ENCODE measurements around the gene RPP30. TPM values are rescaled to one million over a fixed set of nuclear protein-coding genes. Genes with fewer than 3 reads are reported as not detected.
"Not testable (repeated sequence)": the region's sequence is repeated elsewhere in the genome, so short reads cannot be mapped to it uniquely, and the experiment has no call there.

The RPP30 gene
- total RNA-seq, 1 donor from 2014 or later = 59.6 TPM

- peaks cover 32% of the 10 kb centered on the region for H3K4me1 Mint-ChIP-seq
- peak; percentile 70 for TF ChIP-seq CTCF (conservative IDR thresholded peaks at IDR 0.05)
- DNase-seq (ENCODE audit: low read depth, low spot score) = peak; percentile 54
- peaks cover 4% of the 10 kb centered on the region for H3K36me3 Mint-ChIP-seq (ENCODE audit: low read depth)
- peak overlapping the region; percentile 98 for H3K4me3 Mint-ChIP-seq
- peak overlapping the region; percentile 93 for H3K27ac Mint-ChIP-seq (ENCODE audit: unreplicated experiment)
- H3K27me3 Mint-ChIP-seq (ENCODE audit: low read depth) = peaks cover 40% of the 10 kb centered on the region
- H3K9me3 Mint-ChIP-seq = peaks cover 10% of the 10 kb centered on the region
These were observed 452 bp upstream of the RPP30 start for GRCh38 chr10:90871279-90871765.

- peak overlapping the region; percentile 98 for H3K4me3 Mint-ChIP-seq
- peaks cover 27% of the 10 kb centered on the region for H3K27me3 Mint-ChIP-seq (ENCODE audit: low read depth)
- no peak for DNase-seq (ENCODE audit: low read depth, low spot score)
- no peak overlapping the region for H3K27ac Mint-ChIP-seq (ENCODE audit: unreplicated experiment)
- peaks cover 10% of the 10 kb centered on the region for H3K9me3 Mint-ChIP-seq
- no peak for TF ChIP-seq CTCF (conservative IDR thresholded peaks at IDR 0.05)
- peaks cover 4% of the 10 kb centered on the region for H3K36me3 Mint-ChIP-seq (ENCODE audit: low read depth)
- peaks cover 32% of the 10 kb centered on the region for H3K4me1 Mint-ChIP-seq
These were observed 860 bp downstream of the RPP30 start for GRCh38 chr10:90872648-90873020.

GRCh38 chr10:90879062-90879461 lies 7.3 kb downstream of the RPP30 start:
- H3K27me3 Mint-ChIP-seq (ENCODE audit: low read depth) = no peaks in the 10 kb centered on the region
- no peaks in the 10 kb centered on the region for H3K36me3 Mint-ChIP-seq (ENCODE audit: low read depth)
- no peaks in the 10 kb centered on the region for H3K9me3 Mint-ChIP-seq
- DNase-seq (ENCODE audit: low read depth, low spot score) = no peak
- H3K27ac Mint-ChIP-seq (ENCODE audit: unreplicated experiment) = no peak overlapping the region
- no peak overlapping the region for H3K4me3 Mint-ChIP-seq
- peaks cover 3% of the 10 kb centered on the region for H3K4me1 Mint-ChIP-seq
- no peak for TF ChIP-seq CTCF (conservative IDR thresholded peaks at IDR 0.05)

GRCh38 chr10:90880059-90880719 lies 8.4 kb downstream of the RPP30 start:
- H3K36me3 Mint-ChIP-seq (ENCODE audit: low read depth); H3K9me3 Mint-ChIP-seq; H3K27me3 Mint-ChIP-seq (ENCODE audit: low read depth); H3K27ac Mint-ChIP-seq (ENCODE audit: unreplicated experiment); H3K4me3 Mint-ChIP-seq; DNase-seq (ENCODE audit: low read depth, low spot score); H3K4me1 Mint-ChIP-seq: not testable (repeated sequence)
- TF ChIP-seq CTCF (conservative IDR thresholded peaks at IDR 0.05) = peak; percentile 81

- H3K27ac Mint-ChIP-seq (ENCODE audit: unreplicated experiment) = no peak overlapping the region
- no peaks in the 10 kb centered on the region for H3K4me1 Mint-ChIP-seq
- H3K27me3 Mint-ChIP-seq (ENCODE audit: low read depth) = no peaks in the 10 kb centered on the region
- DNase-seq (ENCODE audit: low read depth, low spot score) = no peak
- TF ChIP-seq CTCF (conservative IDR thresholded peaks at IDR 0.05) = no peak
- H3K4me3 Mint-ChIP-seq = no peak overlapping the region
- no peaks in the 10 kb centered on the region for H3K9me3 Mint-ChIP-seq
- H3K36me3 Mint-ChIP-seq (ENCODE audit: low read depth) = peaks cover 3% of the 10 kb centered on the region
These were observed 12.7 kb downstream of the RPP30 start for GRCh38 chr10:90884431-90884830.

Data from neural crest cell (in vitro differentiated cells).